ENCODE data around the gene PHC3. TPM values are rescaled to one million over a fixed set of nuclear protein-coding genes. Genes with fewer than 3 reads are reported as not detected.

PHC3 gene
- total and polyA plus RNA-seq, 2 of the 13 experiments (the other 11 are each of a cell fraction or from before 2014, with no cell fraction given): 24.1 to 49.0 TPM

GRCh38 chr3:170180908-170181885 lies at the start of gene PHC3 (continued):
- TF ChIP-seq ZFP41 (CRISPR knock-in tag; IDR thresholded peaks at IDR 0.05; ENCODE audit: borderline replicate concordance) (0 out of 2 replicates have a peak, but pooled peaks have one; percentile 35), TCF12 (IDR thresholded peaks at IDR 0.05) (no peak), TCF12 (CRISPR knock-in tag; IDR thresholded peaks at IDR 0.05) (0 out of 2 replicates have a peak, but pooled peaks have one; percentile 27), MED13 (CRISPR knock-in tag; IDR thresholded peaks at IDR 0.05) (peak; percentile 46), ZNF12 (CRISPR knock-in tag; IDR thresholded peaks at IDR 0.05) (no peak; the same call in 1 of the 2 replicates), DNMT3B (CRISPR knock-in tag; conservative IDR thresholded peaks at IDR 0.05) (no peak; the same call in 1 of the 2 replicates), HNRNPK (IDR thresholded peaks at IDR 0.05; ENCODE audit: low read depth, low read length, poor library complexity, severe bottlenecking) (no peak), ZNF44 (CRISPR knock-in tag; IDR thresholded peaks at IDR 0.05) (no peak), ZBTB33 (CRISPR knock-in tag; IDR thresholded peaks at IDR 0.05) (no peak), SRF (IDR thresholded peaks at IDR 0.05; ENCODE audit: low read depth, low read length) (no peak), SAFB2 (CRISPR knock-in tag; IDR thresholded peaks at IDR 0.05; ENCODE audit: borderline replicate concordance, low read depth) (no peak), ZNF251 (CRISPR knock-in tag; IDR thresholded peaks at IDR 0.05) (no peak), ZBTB21 (CRISPR knock-in tag; IDR thresholded peaks at IDR 0.05) (no peak), KAT8 (CRISPR knock-in tag; IDR thresholded peaks at IDR 0.05) (peak; percentile 59), PTBP1 (IDR thresholded peaks at IDR 0.05; ENCODE audit: low read depth, low read length, poor library complexity, severe bottlenecking) (no peak), ZNF740 (CRISPR knock-in tag; IDR thresholded peaks at IDR 0.05) (peak; percentile 85), ZNF710 (CRISPR knock-in tag; IDR thresholded peaks at IDR 0.05; ENCODE audit: borderline replicate concordance) (no peak), CTCF (CRISPR knock-in tag; IDR thresholded peaks at IDR 0.05) (peak; percentile 60)
